IMR-90 (cell line): ENCODE results near the gene SYNGR2. TPM values are rescaled to one million over a fixed set of nuclear protein-coding genes. Genes with fewer than 3 reads are reported as not detected.

ENCODE experiments used
- ATAC-seq: fragments of 200-7000 bp; cut with Tn5 transposase; 2 replicates; pipeline ENCODE4 v1.9.1; 2020; ENCODE audit warnings: low read depth, mild to moderate bottlenecking, moderate library complexity
- BruUV-seq: library from RNA; stranded (reverse); fragments of 400-500 nt; replicated peaks from 2 replicates; lab custom pipeline; 2021; lab: Mats Ljungman, UMichigan
- CTCF ChIA-PET: fragments of 300-600 bp; formaldehyde crosslinking; extraction: SDS; loops from one replicate; lab custom pipeline; 2021; ENCODE audit warnings: antibody characterized with exemption; lab: Yijun Ruan, JAX
- POLR2A ChIA-PET: fragments of 300-600 bp; sonication (Branson Sonifier 250); formaldehyde crosslinking; loops from one replicate; lab custom pipeline; 2022; ENCODE audit warnings: antibody characterized with exemption; ENCODE audit not compliant: unreplicated experiment; lab: Charles Lee
- DNase-seq: peaks from one replicate; pipeline ENCODE4 v3.0.0; 2013
- H2AFZ ChIP-seq: replicated peaks from 2 replicates; pipeline ENCODE3; 2013; ENCODE audit warnings: low read length, mild to moderate bottlenecking; ENCODE audit not compliant: poor library complexity
- H2AK5ac ChIP-seq: 2 replicates; pipeline ENCODE4 v1.6.1; 2013; ENCODE audit warnings: low read depth, low read length, inconsistent platforms
- H2AK9ac ChIP-seq: replicated peaks from 2 replicates; pipeline ENCODE3; 2013; ENCODE audit warnings: mild to moderate bottlenecking, low read depth, low read length, moderate library complexity; ENCODE audit not compliant: poor library complexity
- H2BK120ac ChIP-seq: 2 replicates; pipeline ENCODE4 v1.6.1; 2013; ENCODE audit warnings: low read depth, low read length, inconsistent platforms
- H2BK15ac ChIP-seq: 3 replicates; pipeline ENCODE4 v1.6.1; 2013; ENCODE audit warnings: low read depth, low read length, inconsistent platforms
- H2BK20ac ChIP-seq: 2 replicates; pipeline ENCODE4 v1.6.1; 2013; ENCODE audit warnings: low read depth, mild to moderate bottlenecking, inconsistent platforms, low read length, moderate library complexity
- H2BK5ac ChIP-seq: 2 replicates; pipeline ENCODE4 v1.6.1; 2013; ENCODE audit warnings: mild to moderate bottlenecking, low read depth, low read length, inconsistent platforms; ENCODE audit not compliant: poor library complexity, severe bottlenecking
- H3K14ac ChIP-seq: replicated peaks from 2 replicates; pipeline ENCODE4 v1.6.1; 2013; ENCODE audit warnings: low read depth, low read length, inconsistent platforms
- H3K18ac ChIP-seq: 2 replicates; pipeline ENCODE4 v1.6.1; 2013; ENCODE audit warnings: low read depth, low read length, control low read depth
- H3K23ac ChIP-seq: 2 replicates; pipeline ENCODE4 v1.6.1; 2013; ENCODE audit warnings: low read depth, low read length, inconsistent platforms
- H3K27ac ChIP-seq: 2 replicates; pipeline ENCODE4 v1.5.1; 2013; ENCODE audit warnings: mild to moderate bottlenecking, control low read depth, low read length; ENCODE audit not compliant: insufficient read depth
- H3K27me3 ChIP-seq: 2 replicates; pipeline ENCODE4 v1.6.1; 2013; ENCODE audit warnings: low read length; ENCODE audit not compliant: control insufficient read depth, insufficient read depth
- H3K36me3 ChIP-seq: 2 replicates; pipeline ENCODE4 v1.6.1; 2013; ENCODE audit warnings: low read length, mixed read lengths; ENCODE audit not compliant: control insufficient read depth, insufficient read depth
- H3K4ac ChIP-seq: 2 replicates; pipeline ENCODE4 v1.6.1; 2013; ENCODE audit warnings: low read depth, low read length, inconsistent platforms
- H3K4me1 ChIP-seq: 2 replicates; pipeline ENCODE4 v1.6.1; 2013; ENCODE audit warnings: low read length, mixed read lengths; ENCODE audit not compliant: control insufficient read depth, insufficient read depth
- H3K4me2 ChIP-seq: 2 replicates; pipeline ENCODE4 v1.6.1; 2013; ENCODE audit warnings: low read depth, mild to moderate bottlenecking, control low read depth, low read length, moderate library complexity
- H3K4me3 ChIP-seq: 2 replicates; pipeline ENCODE4 v1.5.1; 2013; ENCODE audit warnings: low read depth, mild to moderate bottlenecking, control low read depth, low read length, moderate library complexity; ENCODE audit not compliant: insufficient read depth
- H3K56ac ChIP-seq: 2 replicates; pipeline ENCODE4 v1.6.1; 2013; ENCODE audit warnings: low read length, inconsistent platforms; ENCODE audit not compliant: insufficient read depth; ENCODE audit errors: extremely low read depth
- H3K79me1 ChIP-seq, 2 experiments: 2 replicates each; pipeline ENCODE4 v1.6.1; 2013; ENCODE audit warnings: low read length in 2 of 2, inconsistent platforms in 1 of 2, low read depth in 1 of 2
- H3K9ac ChIP-seq: 2 replicates; pipeline ENCODE4 v1.6.1; 2013; ENCODE audit warnings: low read depth, low read length, control low read depth
- H3K9me1 ChIP-seq: 2 replicates; pipeline ENCODE4 v1.6.1; 2013; ENCODE audit warnings: low read length, inconsistent platforms; ENCODE audit not compliant: insufficient read depth
- H3K9me3 ChIP-seq: 2 replicates; pipeline ENCODE4 v1.6.1; 2013; ENCODE audit warnings: low read length; ENCODE audit not compliant: control insufficient read depth, insufficient read depth
- H4K20me1 ChIP-seq: 2 replicates; pipeline ENCODE4 v1.6.1; 2013; ENCODE audit warnings: low read length, inconsistent platforms; ENCODE audit not compliant: insufficient read depth
- H4K5ac ChIP-seq: 2 replicates; pipeline ENCODE4 v1.6.1; 2013; ENCODE audit warnings: mild to moderate bottlenecking, low read depth, low read length, control low read depth
- H4K8ac ChIP-seq, 2 experiments: 2 replicates each; pipeline ENCODE4 v1.6.1; 2013; ENCODE audit warnings: low read depth in 2 of 2, low read length in 2 of 2, control low read depth in 1 of 2, inconsistent platforms in 1 of 2
- H4K91ac ChIP-seq: 2 replicates; pipeline ENCODE4 v1.6.1; 2013; ENCODE audit warnings: low read depth, low read length, inconsistent platforms; ENCODE audit not compliant: insufficient read depth
- BHLHE40 ChIP-seq: fragments of 150-350 bp; IDR thresholded peaks from 2 replicates; pipeline ENCODE4 v1.6.1; 2016; ENCODE audit warnings: mild to moderate bottlenecking, low read depth, low read length
- CHD1 ChIP-seq: IDR thresholded peaks from 2 replicates; pipeline ENCODE4 v1.6.1; 2012; ENCODE audit warnings: low read depth, low read length, improper control_type of control experiment
- FOS ChIP-seq: fragments of 150-350 bp; IDR thresholded peaks from 2 replicates; pipeline ENCODE4 v1.6.1; 2016; ENCODE audit warnings: low read depth, low read length
- MAFK ChIP-seq: IDR thresholded peaks from 2 replicates; pipeline ENCODE4 v1.6.1; 2012; ENCODE audit warnings: low read depth, low read length, improper control_type of control experiment
- MAZ ChIP-seq: IDR thresholded peaks from 2 replicates; pipeline ENCODE4 v1.6.1; 2012; ENCODE audit warnings: low read depth, mild to moderate bottlenecking, low read length, improper control_type of control experiment, moderate library complexity, borderline replicate concordance
- MXI1 ChIP-seq: IDR thresholded peaks from 2 replicates; pipeline ENCODE4 v1.6.1; 2012; ENCODE audit warnings: low read depth, mild to moderate bottlenecking, low read length, moderate library complexity, borderline replicate concordance
- NFE2L2 ChIP-seq: fragments of 150-350 bp; IDR thresholded peaks from 2 replicates; pipeline ENCODE4 v1.6.1; 2016; ENCODE audit warnings: low read depth, mild to moderate bottlenecking, low read length
- POLR2A ChIP-seq: IDR thresholded peaks from 2 replicates; pipeline ENCODE4 v1.6.1; 2012; ENCODE audit warnings: mild to moderate bottlenecking, low read depth, low read length
- RAD21 ChIP-seq: IDR thresholded peaks from 2 replicates; pipeline ENCODE4 v1.6.1; 2012; ENCODE audit warnings: low read length, improper control_type of control experiment
- RCOR1 ChIP-seq: IDR thresholded peaks from 2 replicates; pipeline ENCODE4 v1.6.1; 2012; ENCODE audit warnings: mild to moderate bottlenecking, low read length, improper control_type of control experiment; ENCODE audit not compliant: insufficient replicate concordance
- RFX5 ChIP-seq: IDR thresholded peaks from 2 replicates; pipeline ENCODE4 v1.8.0; 2012; ENCODE audit warnings: low read depth, mild to moderate bottlenecking, low read length, moderate library complexity
- SMC3 ChIP-seq: fragments of 150-350 bp; IDR thresholded peaks from 2 replicates; pipeline ENCODE4 v1.6.1; 2016; ENCODE audit warnings: low read depth, mild to moderate bottlenecking, antibody characterized with exemption, low read length, moderate library complexity
- WGBS, 2 experiments: methylation state at CpG; one replicate each; pipeline versions ENCODE4 v1.1.5 to v1.1.7; 2013; ENCODE audit warnings: missing lambda C conversion rate in 2 of 2; ENCODE audit not compliant: insufficient read length in 1 of 2; ENCODE audit errors: extremely low coverage in 2 of 2; 5-methylcytosine and 5-hydroxymethylcytosine counted together
- dilution Hi-C: fragments of 300-500 bp; cut with HindIII; formaldehyde crosslinking; loops from one replicate; pipeline ENCODE4 v1.14.3; 2018; ENCODE audit warnings: low sequenced_read_pairs; ENCODE audit not compliant: unreplicated experiment
- in situ Hi-C: fragments of 300-500 bp; cut with MboI; formaldehyde crosslinking; loops from 3 replicates; pipeline ENCODE4 v1.14.3; 2019; ENCODE audit warnings: low sequenced_read_pairs, inconsistent platforms, mixed read lengths
- intact Hi-C: fragments of 100-400 bp; cut with micrococcal nuclease; formaldehyde crosslinking; loops from 2 replicates; pipeline ENCODE4 v1.10.0; 2022
- polyA plus RNA-seq, 3 experiments: library from polyadenylated mRNA; depleted of rRNA; stranded (reverse); fragments of >200 nt; gene quantifications; 2 replicates each; pipeline ENCODE4 v1.2.3, GENCODE V29; 2012; ENCODE audit warnings: low replicate concordance in 1 of 3
- total RNA-seq: library from RNA; depleted of rRNA; stranded (reverse); fragments of >200 nt; gene quantifications from 2 replicates; pipeline ENCODE4 v1.2.3, GENCODE V29; 2012
- TF ChIP-seq, protein P1 (sequence below): conservative IDR thresholded peaks from 2 replicates; pipeline ENCODE4 v1.5.1; 2012; ENCODE audit warnings: mild to moderate bottlenecking, low read depth, low read length, improper control_type of control experiment
- TF ChIP-seq, protein P2 (sequence below): fragments of 150-350 bp; IDR thresholded peaks from 2 replicates; pipeline ENCODE4 v1.6.1; 2017; ENCODE audit warnings: mild to moderate bottlenecking, antibody characterized with exemption, low read length, low read depth
- TF ChIP-seq, protein P3 (sequence below): fragments of 150-350 bp; IDR thresholded peaks from 2 replicates; pipeline ENCODE4 v1.6.1; 2016; ENCODE audit warnings: low read depth, mild to moderate bottlenecking, low read length, moderate library complexity, borderline replicate concordance

Gene SYNGR2
- total and polyA plus RNA-seq, 2 of the 4 experiments (the other 2 are of a cell fraction) = 11.1 to 63.1 TPM

DNA sequence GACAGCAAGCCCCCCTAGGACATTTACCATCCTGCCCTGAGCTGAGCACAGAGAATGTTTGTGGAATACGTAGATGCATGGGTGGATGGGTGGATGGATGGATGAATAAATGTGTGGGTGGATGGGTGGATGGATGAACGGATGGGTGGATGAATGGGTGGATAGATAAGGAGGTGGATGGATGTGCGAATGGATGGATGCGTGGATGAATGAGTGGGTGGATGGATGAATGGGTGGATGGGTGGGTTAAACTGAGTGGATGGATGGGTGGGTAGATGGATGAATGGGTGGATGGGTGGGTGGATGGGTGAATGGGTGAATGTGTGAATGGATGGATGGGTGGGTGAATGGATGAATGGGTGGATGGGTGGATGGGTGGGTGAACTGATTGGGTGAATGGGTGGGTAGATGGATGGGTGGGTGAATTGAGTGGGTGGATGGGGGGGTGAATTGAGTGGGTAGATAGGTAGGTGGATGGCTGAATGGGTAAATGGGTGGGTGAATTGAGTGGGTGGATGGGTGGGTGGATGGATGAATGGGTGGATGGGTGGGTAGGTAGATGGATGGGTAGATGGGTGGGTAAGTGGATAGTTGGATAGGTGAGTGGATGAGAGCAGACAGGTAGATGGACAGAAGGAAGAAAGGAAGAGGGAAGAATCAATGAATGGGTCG lies 45.0 kb upstream of the SYNGR2 start:
- ATAC-seq (no peak), DNase-seq (no peak)
- Histone ChIP-seq H3K9me3 (no peaks in the 10 kb centered on the region), H3K27me3 (peaks cover 19% of the 10 kb centered on the region), H2AFZ (no peak overlapping the region), H3K79me1 (no peaks in the 10 kb centered on the region), H4K20me1 (no peaks in the 10 kb centered on the region), H2BK15ac (no peak overlapping the region), H3K4me3 (no peak overlapping the region), H4K91ac (no peak overlapping the region), H2AK9ac (no peak overlapping the region), H4K5ac (no peak overlapping the region), H3K36me3 (no peaks in the 10 kb centered on the region), H3K56ac (no peak overlapping the region), H3K14ac (no peak overlapping the region), H2AK5ac (no peak overlapping the region), H2BK5ac (no peak overlapping the region), H2BK20ac (no peak overlapping the region), H3K18ac (no peak overlapping the region), H3K9ac (no peak overlapping the region), H3K4ac (no peak overlapping the region), H3K27ac (no peak overlapping the region), H3K4me2 (no peak overlapping the region), H2BK120ac (no peak overlapping the region), H3K4me1 (peaks cover under 1% of the 10 kb centered on the region; the same call in 1 of the 2 replicates), H4K8ac (no peak overlapping the region), H3K23ac (no peak overlapping the region), H3K9me1 (no peaks in the 10 kb centered on the region)
- in situ Hi-C loops = no loop called here
- intact Hi-C loops = no loop called here
- TF ChIP-seq BHLHE40 = no peak
- no peak for TF ChIP-seq POLR2A
- TF ChIP-seq, protein P1, sequence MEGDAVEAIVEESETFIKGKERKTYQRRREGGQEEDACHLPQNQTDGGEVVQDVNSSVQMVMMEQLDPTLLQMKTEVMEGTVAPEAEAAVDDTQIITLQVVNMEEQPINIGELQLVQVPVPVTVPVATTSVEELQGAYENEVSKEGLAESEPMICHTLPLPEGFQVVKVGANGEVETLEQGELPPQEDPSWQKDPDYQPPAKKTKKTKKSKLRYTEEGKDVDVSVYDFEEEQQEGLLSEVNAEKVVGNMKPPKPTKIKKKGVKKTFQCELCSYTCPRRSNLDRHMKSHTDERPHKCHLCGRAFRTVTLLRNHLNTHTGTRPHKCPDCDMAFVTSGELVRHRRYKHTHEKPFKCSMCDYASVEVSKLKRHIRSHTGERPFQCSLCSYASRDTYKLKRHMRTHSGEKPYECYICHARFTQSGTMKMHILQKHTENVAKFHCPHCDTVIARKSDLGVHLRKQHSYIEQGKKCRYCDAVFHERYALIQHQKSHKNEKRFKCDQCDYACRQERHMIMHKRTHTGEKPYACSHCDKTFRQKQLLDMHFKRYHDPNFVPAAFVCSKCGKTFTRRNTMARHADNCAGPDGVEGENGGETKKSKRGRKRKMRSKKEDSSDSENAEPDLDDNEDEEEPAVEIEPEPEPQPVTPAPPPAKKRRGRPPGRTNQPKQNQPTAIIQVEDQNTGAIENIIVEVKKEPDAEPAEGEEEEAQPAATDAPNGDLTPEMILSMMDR = no peak
- TF ChIP-seq RFX5 = no peak
- no peak for TF ChIP-seq MAZ
- TF ChIP-seq CHD1 = no peak
- TF ChIP-seq MAFK = no peak
- no peak for TF ChIP-seq SMC3
- TF ChIP-seq FOS = no peak
- TF ChIP-seq, protein P2, sequence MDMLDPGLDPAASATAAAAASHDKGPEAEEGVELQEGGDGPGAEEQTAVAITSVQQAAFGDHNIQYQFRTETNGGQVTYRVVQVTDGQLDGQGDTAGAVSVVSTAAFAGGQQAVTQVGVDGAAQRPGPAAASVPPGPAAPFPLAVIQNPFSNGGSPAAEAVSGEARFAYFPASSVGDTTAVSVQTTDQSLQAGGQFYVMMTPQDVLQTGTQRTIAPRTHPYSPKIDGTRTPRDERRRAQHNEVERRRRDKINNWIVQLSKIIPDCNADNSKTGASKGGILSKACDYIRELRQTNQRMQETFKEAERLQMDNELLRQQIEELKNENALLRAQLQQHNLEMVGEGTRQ = no peak
- no peak for TF ChIP-seq NFE2L2
- TF ChIP-seq, protein P3, sequence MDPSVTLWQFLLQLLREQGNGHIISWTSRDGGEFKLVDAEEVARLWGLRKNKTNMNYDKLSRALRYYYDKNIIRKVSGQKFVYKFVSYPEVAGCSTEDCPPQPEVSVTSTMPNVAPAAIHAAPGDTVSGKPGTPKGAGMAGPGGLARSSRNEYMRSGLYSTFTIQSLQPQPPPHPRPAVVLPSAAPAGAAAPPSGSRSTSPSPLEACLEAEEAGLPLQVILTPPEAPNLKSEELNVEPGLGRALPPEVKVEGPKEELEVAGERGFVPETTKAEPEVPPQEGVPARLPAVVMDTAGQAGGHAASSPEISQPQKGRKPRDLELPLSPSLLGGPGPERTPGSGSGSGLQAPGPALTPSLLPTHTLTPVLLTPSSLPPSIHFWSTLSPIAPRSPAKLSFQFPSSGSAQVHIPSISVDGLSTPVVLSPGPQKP = no peak
- TF ChIP-seq RAD21 = no peak
- no peak for TF ChIP-seq RCOR1
- TF ChIP-seq MXI1 = no peak
- ChIA-PET POLR2A (no interaction called here), CTCF (no interaction called here)
- BruUV-seq = no TSS peak
- dilution Hi-C loops = no loop called here
- 88 to 100% methylated on average over 3 to 4 of the region's 5 CpGs for WGBS, 2 experiments
